COLO668 (cell line): ENCODE data around the gene DEPP1.

Experiments used
- DNase-seq: peaks from one replicate; lab custom pipeline; 2025; ENCODE audit not compliant: unreplicated experiment; lab: John Stamatoyannopoulos, UW

The DEPP1 gene

GRCh38 chr10:44955413-44956070, 23.1 kb downstream of the DEPP1 start:
- DNase-seq = no peak

- DNase-seq = no peak
These were observed 23.6 kb downstream of the DEPP1 start for GRCh38 chr10:44954962-44955361.

- DNase-seq = no peak
These were observed 24.6 kb downstream of the DEPP1 start for GRCh38 chr10:44954042-44954441.

DNA sequence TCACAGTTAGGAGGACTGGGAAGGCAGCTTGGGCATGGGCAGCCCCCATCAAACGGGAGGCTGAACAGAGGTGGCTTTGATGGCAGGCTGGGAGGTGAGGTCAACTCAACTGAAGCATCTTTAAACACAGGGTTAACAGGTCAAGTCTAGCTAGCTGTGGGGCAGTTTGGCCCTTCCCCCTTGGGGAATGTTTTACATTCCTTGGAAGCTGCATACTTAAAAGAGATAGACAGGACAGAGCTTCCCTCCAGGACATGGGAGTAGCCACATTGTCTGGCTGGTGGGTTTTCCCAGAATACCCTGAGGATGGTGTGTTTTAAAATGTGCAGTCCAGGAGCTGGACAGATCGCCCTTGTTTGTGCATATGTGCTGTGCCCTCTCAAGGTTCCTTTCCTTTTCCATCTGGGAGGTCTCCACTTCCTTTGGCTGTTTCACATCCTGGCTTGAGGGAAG, 25.8 kb downstream of the DEPP1 start:
- DNase-seq = no peak

- no peak for DNase-seq
These were observed 26.9 kb downstream of the DEPP1 start for GRCh38 chr10:44951576-44952226.

DNA sequence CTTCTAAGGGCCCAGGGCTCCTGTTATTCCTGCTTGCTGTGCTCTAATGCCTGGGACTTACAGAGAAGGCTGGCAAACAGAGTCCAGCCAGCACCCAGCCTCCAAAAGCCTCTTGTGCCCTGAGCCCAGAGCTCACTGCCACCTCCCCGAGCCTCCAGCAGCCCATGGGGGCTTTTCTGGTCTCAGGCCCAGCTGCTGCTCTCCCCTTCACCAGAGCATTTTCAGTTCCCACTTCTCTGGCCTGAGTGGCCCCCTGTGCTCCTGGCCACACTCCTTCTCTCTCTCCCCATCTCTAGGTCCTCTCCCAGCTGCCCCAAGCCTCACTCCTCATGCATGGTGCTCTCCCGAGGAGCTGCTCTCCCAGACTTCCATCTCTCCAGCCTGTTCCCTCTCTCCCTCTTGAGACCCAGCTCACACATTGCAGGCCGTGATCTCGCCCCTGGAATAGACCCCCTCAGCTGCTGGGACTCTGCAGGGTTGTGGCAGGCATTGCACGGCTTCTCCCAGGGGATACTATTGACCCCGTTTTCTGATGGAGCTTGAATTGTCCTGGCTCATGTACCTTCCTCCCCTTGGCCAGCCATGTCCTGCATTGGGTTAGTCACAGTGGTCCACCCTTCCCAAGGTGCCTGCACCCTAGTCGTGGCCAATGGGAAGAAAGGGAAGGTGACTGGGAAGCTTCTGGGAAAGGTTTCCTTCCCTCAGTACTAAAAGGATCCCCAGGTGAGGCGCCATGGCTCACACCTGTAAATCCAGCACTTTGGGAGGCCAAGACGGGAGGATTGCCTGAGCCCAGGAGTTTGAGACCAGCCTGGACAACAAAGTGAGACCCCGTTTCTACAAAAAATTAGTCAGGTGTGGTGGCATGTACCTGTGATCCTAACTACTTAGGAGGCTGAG, 28.0 kb downstream of the DEPP1 start:
- DNase-seq = no peak

DNA sequence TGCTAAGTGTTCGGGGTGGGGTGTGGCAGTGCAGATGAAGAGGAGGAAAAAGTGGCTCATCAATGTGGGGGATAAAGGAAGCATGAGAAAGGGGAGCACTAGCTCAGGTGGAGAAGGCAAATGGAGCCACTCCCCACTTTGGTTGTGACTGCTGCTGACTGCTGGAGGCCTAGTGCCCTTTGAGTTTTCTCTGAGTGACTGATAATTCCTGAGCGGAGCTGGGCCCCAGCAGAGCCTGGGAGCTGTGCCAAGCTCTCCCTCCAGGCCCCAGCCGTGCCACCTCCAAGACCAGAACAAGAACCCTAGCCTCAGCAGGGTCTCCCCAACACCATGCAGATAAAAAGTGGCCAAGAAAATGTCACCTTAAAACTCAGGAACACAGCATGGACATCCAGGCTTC, 28.7 kb downstream of the DEPP1 start:
- DNase-seq = no peak

- no peak for DNase-seq
These were observed 29.3 kb downstream of the DEPP1 start for GRCh38 chr10:44949127-44949802.

GRCh38 chr10:44948642-44949041, 30.0 kb downstream of the DEPP1 start:
- DNase-seq = no peak

DNA sequence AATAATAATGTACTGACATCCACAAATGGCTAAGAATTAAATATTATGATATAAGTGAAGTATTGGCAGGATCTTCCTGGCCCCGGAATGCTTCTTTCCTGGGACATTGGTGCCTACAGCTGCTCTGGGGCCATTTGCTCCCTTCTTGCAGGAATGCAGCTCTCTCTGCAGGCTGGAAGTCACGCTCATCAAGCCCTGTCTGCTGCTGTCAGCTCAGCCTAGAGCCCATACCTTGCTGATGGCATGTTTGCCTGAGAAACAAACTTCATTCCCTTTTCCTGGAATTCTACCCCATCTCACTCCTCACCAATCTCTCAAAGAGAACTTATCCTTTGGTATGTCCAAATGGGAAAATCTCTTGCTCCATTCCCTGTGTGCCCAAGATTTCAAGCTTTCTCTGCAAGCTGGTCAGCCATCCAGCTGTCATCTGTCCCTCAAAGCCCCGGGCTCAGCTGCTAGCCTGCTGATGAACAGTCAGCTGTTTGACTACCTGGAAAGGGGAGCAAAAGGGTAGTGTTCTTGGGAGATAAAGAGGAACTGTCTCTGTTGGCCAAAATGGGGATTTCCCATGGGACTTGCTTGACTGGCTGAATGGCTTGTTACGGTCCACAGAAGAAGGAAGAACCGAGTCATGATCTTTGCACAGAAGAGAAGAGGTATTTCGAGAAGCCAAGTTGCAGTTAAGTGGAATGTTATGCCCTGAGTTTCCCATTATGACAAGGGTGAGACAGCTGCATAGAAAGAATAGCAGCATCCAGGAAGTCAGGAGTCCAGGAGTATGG, 31.0 kb downstream of the DEPP1 start:
- DNase-seq = no peak

- no peak for DNase-seq
These were observed 32.4 kb downstream of the DEPP1 start for GRCh38 chr10:44946205-44946604.

DNA sequence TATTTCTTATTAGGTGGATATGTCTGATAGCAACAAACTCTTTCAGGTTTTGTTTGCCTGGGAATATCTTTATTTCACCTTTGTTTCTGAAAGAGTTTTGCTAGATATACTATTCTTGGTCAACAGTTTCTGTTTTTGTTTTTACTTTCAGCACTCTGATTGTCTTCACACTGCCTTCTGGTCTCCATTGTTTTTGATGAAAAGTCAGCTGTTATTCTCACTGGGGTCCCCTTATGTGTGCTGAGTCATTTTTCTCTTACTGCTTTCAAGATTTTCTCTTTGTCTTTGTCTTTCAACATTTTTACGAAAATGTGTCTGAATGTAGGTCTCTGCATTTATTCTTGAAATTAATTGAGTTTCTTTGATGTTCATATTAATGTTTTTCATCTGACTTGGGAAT, 34.3 kb downstream of the DEPP1 start:
- DNase-seq = no peak

- no peak for DNase-seq
These were observed 38.8 kb downstream of the DEPP1 start for GRCh38 chr10:44939691-44940401.

- DNase-seq = no peak
These were observed 39.7 kb downstream of the DEPP1 start for GRCh38 chr10:44938956-44939355.

DNA sequence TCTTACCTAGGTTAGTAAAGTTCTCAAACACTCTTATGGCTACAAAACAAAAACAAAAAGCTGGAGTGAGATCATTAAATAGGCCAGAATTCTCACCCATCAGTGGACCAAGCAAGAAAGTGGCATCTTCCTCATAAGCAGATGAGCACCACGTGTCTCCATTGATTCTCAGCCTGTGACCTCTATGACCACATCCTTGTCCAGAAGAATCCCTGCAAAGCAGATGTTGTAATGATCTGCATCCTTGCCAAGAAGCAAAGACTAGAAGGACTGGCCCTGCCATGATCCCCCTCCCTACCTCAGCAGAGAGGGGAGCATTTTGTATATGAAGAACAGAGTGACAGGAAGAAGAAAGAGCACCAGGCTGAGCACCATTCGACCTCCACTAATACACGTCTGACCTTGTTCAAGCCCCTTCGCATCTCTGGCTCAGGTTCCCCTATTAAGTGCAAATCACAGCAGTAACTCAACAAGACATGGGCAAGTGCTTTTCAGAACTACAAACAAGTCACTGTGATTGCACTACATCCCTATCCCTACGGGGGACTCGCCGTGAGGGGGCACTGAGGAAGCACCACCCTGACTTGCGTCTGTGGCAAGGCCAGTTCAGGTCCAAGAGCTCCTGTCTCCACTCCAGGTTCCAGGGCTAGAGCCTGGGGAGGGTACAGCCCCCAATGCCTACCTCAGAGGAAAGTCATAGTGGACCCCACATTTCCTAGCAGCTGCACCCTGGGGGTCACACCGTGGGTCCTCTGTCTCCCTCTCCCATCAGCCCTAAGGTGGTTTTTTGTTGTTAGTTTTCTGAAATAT, 41.2 kb downstream of the DEPP1 start:
- DNase-seq = no peak

- DNase-seq = no peak
These were observed 42.2 kb downstream of the DEPP1 start for GRCh38 chr10:44936314-44936975.

GRCh38 chr10:44935966-44936295, 42.7 kb downstream of the DEPP1 start:
- DNase-seq = no peak

DNA sequence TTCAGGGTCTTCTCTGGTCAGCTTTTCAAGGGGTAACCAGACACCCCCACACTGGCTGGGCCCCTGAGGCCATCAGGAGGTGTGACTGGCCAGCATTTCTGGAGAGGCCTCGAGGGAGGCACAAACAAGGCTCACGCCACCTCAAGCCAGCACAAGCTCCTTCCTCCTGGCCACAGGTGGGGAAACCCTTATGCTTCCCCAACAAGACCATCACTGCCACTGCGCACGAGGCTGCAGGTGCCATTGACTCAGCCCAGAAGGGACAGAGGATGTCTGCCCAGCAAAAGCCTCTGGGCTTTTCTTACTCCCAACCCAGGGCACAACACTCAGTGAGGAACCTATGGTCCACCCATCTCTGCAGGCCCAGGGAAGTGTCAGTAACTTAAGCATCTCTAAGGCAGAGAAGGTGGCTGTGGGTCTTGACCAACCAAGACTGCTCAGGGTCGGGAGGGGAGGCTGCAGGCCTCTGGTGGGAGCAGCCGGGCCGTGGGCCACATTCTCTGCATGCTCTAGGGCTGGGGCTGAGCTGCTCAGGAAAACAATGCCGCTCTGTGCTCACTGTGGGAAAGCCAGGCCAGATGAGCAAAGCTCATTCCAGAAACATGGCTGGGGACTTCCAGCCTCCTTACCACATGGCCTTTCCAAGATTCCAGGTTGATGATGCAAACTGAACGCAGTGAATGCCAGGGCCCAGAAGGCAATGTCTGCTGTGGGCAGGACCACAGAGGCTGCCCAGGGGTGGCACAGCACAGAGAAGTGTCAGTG, 43.2 kb downstream of the DEPP1 start:
- DNase-seq = no peak
